ENCODE measurements around the gene ILK. TPM values are rescaled to one million over a fixed set of nuclear protein-coding genes. Genes with fewer than 3 reads are reported as not detected.

The ILK gene
- total RNA-seq, 1 experiment from 2014 or later: 86.5 TPM

GRCh38 chr11:6648501-6648900 lies 44.9 kb downstream of the ILK start:
- BruUV-seq (replicated peaks): no TSS peak
- no peaks in the 10 kb centered on the region for H3K27me3 ChIP-seq (replicated peaks; ENCODE audit: insufficient read depth, low read depth, low read length, poor library complexity)
- TF ChIP-seq EZH2 (IDR thresholded peaks at IDR 0.05; ENCODE audit: borderline replicate concordance, low read depth, low read length, poor library complexity, severe bottlenecking) (no peak), CTCF (conservative IDR thresholded peaks at IDR 0.05; ENCODE audit: low read depth, low read length) (no peak)
- CTCF ChIA-PET: interaction anchor here (1.2 kb wide), 1 partner anchor 117 kb away, joined by 3 read pairs; no protein-coding TSS in a partner anchor
- no peaks in the 10 kb centered on the region for H3K36me3 ChIP-seq (ENCODE audit: insufficient read depth, low read length, poor library complexity, severe bottlenecking)
- H3K4me3 ChIP-seq (ENCODE audit: low read depth, low read length, poor library complexity, severe bottlenecking): no peak overlapping the region
- POLR2A ChIA-PET (ENCODE audit: low non-redundant PET): no interaction called here
- no peak for DNase-seq (ENCODE audit: low spot score)
- H3K4me1 ChIP-seq (ENCODE audit: insufficient read depth, low read length, poor library complexity, severe bottlenecking): peaks cover 15% of the 10 kb centered on the region
- H3K27ac ChIP-seq (ENCODE audit: low read depth, low read length, poor library complexity, severe bottlenecking): no peak overlapping the region
- intact Hi-C loops (cut with micrococcal nuclease; ENCODE audit: unreplicated experiment): no loop called here
- H3K9me3 ChIP-seq (ENCODE audit: low read depth, low read length, poor library complexity, severe bottlenecking): no peaks in the 10 kb centered on the region

GRCh38 chr11:6650104-6650503 lies 46.5 kb downstream of the ILK start:
- intact Hi-C loops (cut with micrococcal nuclease; ENCODE audit: unreplicated experiment): no loop called here
- H3K27me3 ChIP-seq (replicated peaks; ENCODE audit: insufficient read depth, low read depth, low read length, poor library complexity): no peaks in the 10 kb centered on the region
- H3K27ac ChIP-seq (ENCODE audit: low read depth, low read length, poor library complexity, severe bottlenecking): no peak overlapping the region
- ChIA-PET CTCF (no interaction called here), POLR2A (ENCODE audit: low non-redundant PET) (no interaction called here)
- no peaks in the 10 kb centered on the region for H3K9me3 ChIP-seq (ENCODE audit: low read depth, low read length, poor library complexity, severe bottlenecking)
- H3K4me1 ChIP-seq (ENCODE audit: insufficient read depth, low read length, poor library complexity, severe bottlenecking): peaks cover 15% of the 10 kb centered on the region
- no peak for DNase-seq (ENCODE audit: low spot score)
- no peak overlapping the region for H3K4me3 ChIP-seq (ENCODE audit: low read depth, low read length, poor library complexity, severe bottlenecking)
- no peaks in the 10 kb centered on the region for H3K36me3 ChIP-seq (ENCODE audit: insufficient read depth, low read length, poor library complexity, severe bottlenecking)
- no TSS peak for BruUV-seq (replicated peaks)
- TF ChIP-seq CTCF (conservative IDR thresholded peaks at IDR 0.05; ENCODE audit: low read depth, low read length) (no peak), EZH2 (IDR thresholded peaks at IDR 0.05; ENCODE audit: borderline replicate concordance, low read depth, low read length, poor library complexity, severe bottlenecking) (no peak)

- no TSS peak for BruUV-seq (replicated peaks)
- H3K9me3 ChIP-seq (ENCODE audit: low read depth, low read length, poor library complexity, severe bottlenecking): no peaks in the 10 kb centered on the region
- H3K4me3 ChIP-seq (ENCODE audit: low read depth, low read length, poor library complexity, severe bottlenecking): no peak overlapping the region
- ChIA-PET POLR2A (ENCODE audit: low non-redundant PET) (no interaction called here), CTCF (no interaction called here)
- H3K27me3 ChIP-seq (replicated peaks; ENCODE audit: insufficient read depth, low read depth, low read length, poor library complexity): no peaks in the 10 kb centered on the region
- H3K27ac ChIP-seq (ENCODE audit: low read depth, low read length, poor library complexity, severe bottlenecking): no peak overlapping the region
- intact Hi-C loops (cut with micrococcal nuclease; ENCODE audit: unreplicated experiment): no loop called here
- DNase-seq (ENCODE audit: low spot score): no peak
- TF ChIP-seq EZH2 (IDR thresholded peaks at IDR 0.05; ENCODE audit: borderline replicate concordance, low read depth, low read length, poor library complexity, severe bottlenecking): no peak
- no peak for TF ChIP-seq CTCF (conservative IDR thresholded peaks at IDR 0.05; ENCODE audit: low read depth, low read length)
- peaks cover 15% of the 10 kb centered on the region for H3K4me1 ChIP-seq (ENCODE audit: insufficient read depth, low read length, poor library complexity, severe bottlenecking)
- H3K36me3 ChIP-seq (ENCODE audit: insufficient read depth, low read length, poor library complexity, severe bottlenecking): no peaks in the 10 kb centered on the region
Measured at GRCh38 chr11:6650980-6651379, 47.4 kb downstream of the ILK start.
